SK-N-SH (cell line): Measurements from ENCODE around the gene ZNF555. TPM values are rescaled to one million over a fixed set of nuclear protein-coding genes. Genes with fewer than 3 reads are reported as not detected.

Experiments
- CTCF ChIA-PET: fragments of 300-600, 350-600 bp; formaldehyde crosslinking; extraction: SDS; loops from one replicate; lab custom pipeline; 2021; lab: Yijun Ruan, JAX
- POLR2A ChIA-PET: fragments of 350-600 bp; sonication (Branson Sonifier 250); formaldehyde crosslinking; extraction: SDS; loops from one replicate; lab custom pipeline; 2020; ENCODE audit warnings: antibody characterized with exemption, inconsistent platforms; lab: Yijun Ruan, JAX
- DNase-seq: peaks from one replicate; pipeline ENCODE4 v3.0.0; 2012
- H2AFZ ChIP-seq: fragments of 200-600 bp; sonication (generic); 2 replicates; pipeline ENCODE4 v1.8.1; 2016; ENCODE audit warnings: antibody characterized with exemption, mild to moderate bottlenecking, low read depth
- H3F3A ChIP-seq: fragments of 200-600 bp; sonication (generic); replicated peaks from 2 replicates; pipeline ENCODE3; 2016; ENCODE audit warnings: antibody characterized with exemption, mild to moderate bottlenecking; ENCODE audit not compliant: insufficient read depth
- H3K27ac ChIP-seq, 2 experiments: fragments of 200-500 bp in 1 of 2; fragments of 200-600 bp in 1 of 2; sonication (Bioruptor generic) in 1 of 2; sonication (generic), shearing (Covaris generic) in 1 of 2; 2 replicates each; pipeline versions ENCODE4 v1.5.1 to v1.6.1; 2014 to 2016; ENCODE audit warnings: low read depth in 2 of 2, inconsistent platforms in 1 of 2, low read length in 1 of 2, mild to moderate bottlenecking in 1 of 2, mixed read lengths in 1 of 2
- H3K27me3 ChIP-seq: fragments of 200-600 bp; sonication (generic), shearing (Covaris generic); 2 replicates; pipeline ENCODE4 v1.6.1; 2016; ENCODE audit warnings: mixed run types; ENCODE audit not compliant: insufficient read depth
- H3K36me3 ChIP-seq, 2 experiments: fragments of 200-500 bp in 1 of 2; fragments of 200-600 bp in 1 of 2; sonication (Bioruptor generic) in 1 of 2; sonication (generic) in 1 of 2; replicated peaks in 1 of 2; 2 replicates each; pipeline versions ENCODE3 to v1.5.1; 2014 to 2016; ENCODE audit warnings: low read length in 1 of 2, mild to moderate bottlenecking in 1 of 2; ENCODE audit not compliant: insufficient read depth in 2 of 2, control insufficient read depth in 1 of 2
- H3K4me1 ChIP-seq, 2 experiments: fragments of 200-500 bp in 1 of 2; fragments of 200-600 bp in 1 of 2; sonication (Bioruptor generic) in 1 of 2; sonication (generic), shearing (Covaris generic) in 1 of 2; 2 replicates each; pipeline versions ENCODE4 v1.5.1 to v1.6.1; 2014 to 2016; ENCODE audit warnings: low read depth in 1 of 2, low read length in 1 of 2, mixed run types in 1 of 2; ENCODE audit not compliant: insufficient read depth in 2 of 2, control insufficient read depth in 1 of 2
- H3K4me2 ChIP-seq: fragments of 200-600 bp; sonication (generic), shearing (Covaris generic); 2 replicates; pipeline ENCODE4 v1.6.1; 2017; ENCODE audit warnings: mixed run types
- H3K4me3 ChIP-seq, 2 experiments: fragments of 200-500 bp in 1 of 2; fragments of 200-600 bp in 1 of 2; sonication (Bioruptor generic) in 1 of 2; sonication (generic), shearing (Covaris generic) in 1 of 2; 2 replicates each; pipeline versions ENCODE4 v1.5.1 to v1.8.1; 2014 to 2016; ENCODE audit warnings: low read depth in 2 of 2, inconsistent platforms in 1 of 2, low read length in 1 of 2, mild to moderate bottlenecking in 1 of 2, mixed read lengths in 1 of 2, moderate library complexity in 1 of 2
- H3K79me2 ChIP-seq: fragments of 200-600 bp; sonication (generic); 2 replicates; pipeline ENCODE4 v1.8.1; 2017; ENCODE audit warnings: mild to moderate bottlenecking; ENCODE audit not compliant: insufficient read depth
- H3K9ac ChIP-seq: fragments of 200-600 bp; sonication (generic); 2 replicates; pipeline ENCODE4 v1.6.1; 2017; ENCODE audit warnings: mixed run types
- H3K9me2 ChIP-seq: fragments of 200-600 bp; sonication (generic); 2 replicates; pipeline ENCODE4 v1.6.1; 2017; ENCODE audit warnings: mixed run types
- H3K9me3 ChIP-seq: fragments of 200-600 bp; sonication (generic); 2 replicates; pipeline ENCODE4 v1.6.1; 2017; ENCODE audit warnings: mixed run types, mild to moderate bottlenecking, moderate library complexity
- H4K20me1 ChIP-seq: fragments of 200-600 bp; sonication (generic); 2 replicates; pipeline ENCODE4 v1.6.1; 2017; ENCODE audit warnings: mild to moderate bottlenecking, mixed run types; ENCODE audit not compliant: insufficient read depth
- FOXM1 ChIP-seq: IDR thresholded peaks from 2 replicates; pipeline ENCODE4 v1.4.0; 2012; ENCODE audit warnings: low read depth, mild to moderate bottlenecking
- GABPA ChIP-seq: IDR thresholded peaks from 2 replicates; pipeline ENCODE4 v1.4.0; 2012; ENCODE audit warnings: low read depth, mild to moderate bottlenecking
- GATA2 ChIP-seq: sonication (generic); formaldehyde crosslinking; IDR thresholded peaks from 2 replicates; pipeline ENCODE4 v1.5.0; 2020; ENCODE audit warnings: mild to moderate bottlenecking, missing genetic modification reagents
- NFIC ChIP-seq: IDR thresholded peaks from 2 replicates; pipeline ENCODE4 v1.4.0; 2012; ENCODE audit warnings: borderline replicate concordance
- RCOR1 ChIP-seq: fragments of 150-350 bp; IDR thresholded peaks from 2 replicates; pipeline ENCODE4 v1.6.1; 2017; ENCODE audit warnings: antibody characterized with exemption, low read length
- SIN3A ChIP-seq: IDR thresholded peaks from 2 replicates; pipeline ENCODE4 v1.6.1; 2012; ENCODE audit warnings: low read depth, mild to moderate bottlenecking, low read length, moderate library complexity, borderline replicate concordance
- YY1 ChIP-seq: IDR thresholded peaks from 2 replicates; pipeline ENCODE4 v1.4.0; 2012; ENCODE audit warnings: low read depth, mild to moderate bottlenecking
- WGBS: methylation state at CpG from one replicate; pipeline ENCODE4 v1.1.6; 2017; ENCODE audit warnings: low lambda C conversion rate; 5-methylcytosine and 5-hydroxymethylcytosine counted together
- polyA plus RNA-seq, 3 experiments: library from polyadenylated mRNA; depleted of rRNA; stranded (reverse); fragments of >200 nt; gene quantifications; 2 replicates each; pipeline ENCODE4 v1.2.3, GENCODE V29; 2012
- TF ChIP-seq, protein P1 (sequence below): IDR thresholded peaks from 2 replicates; pipeline ENCODE4 v1.6.1; 2012; ENCODE audit warnings: mild to moderate bottlenecking, low read depth, low read length, moderate library complexity
- TF ChIP-seq, protein P2 (sequence below): IDR thresholded peaks from 2 replicates; pipeline ENCODE4 v1.4.0; 2012; ENCODE audit warnings: low read depth, borderline replicate concordance
- TF ChIP-seq, protein P3 (sequence below): fragments of 200-600 bp; sonication (generic); IDR thresholded peaks from 2 replicates; pipeline ENCODE4 v1.6.1; 2017; ENCODE audit warnings: antibody characterized with exemption, mild to moderate bottlenecking, moderate library complexity

The ZNF555 gene
- polyA plus RNA-seq, 1 of the 3 experiments (the other 2 are of a cell fraction), result 1.4 TPM

DNA sequence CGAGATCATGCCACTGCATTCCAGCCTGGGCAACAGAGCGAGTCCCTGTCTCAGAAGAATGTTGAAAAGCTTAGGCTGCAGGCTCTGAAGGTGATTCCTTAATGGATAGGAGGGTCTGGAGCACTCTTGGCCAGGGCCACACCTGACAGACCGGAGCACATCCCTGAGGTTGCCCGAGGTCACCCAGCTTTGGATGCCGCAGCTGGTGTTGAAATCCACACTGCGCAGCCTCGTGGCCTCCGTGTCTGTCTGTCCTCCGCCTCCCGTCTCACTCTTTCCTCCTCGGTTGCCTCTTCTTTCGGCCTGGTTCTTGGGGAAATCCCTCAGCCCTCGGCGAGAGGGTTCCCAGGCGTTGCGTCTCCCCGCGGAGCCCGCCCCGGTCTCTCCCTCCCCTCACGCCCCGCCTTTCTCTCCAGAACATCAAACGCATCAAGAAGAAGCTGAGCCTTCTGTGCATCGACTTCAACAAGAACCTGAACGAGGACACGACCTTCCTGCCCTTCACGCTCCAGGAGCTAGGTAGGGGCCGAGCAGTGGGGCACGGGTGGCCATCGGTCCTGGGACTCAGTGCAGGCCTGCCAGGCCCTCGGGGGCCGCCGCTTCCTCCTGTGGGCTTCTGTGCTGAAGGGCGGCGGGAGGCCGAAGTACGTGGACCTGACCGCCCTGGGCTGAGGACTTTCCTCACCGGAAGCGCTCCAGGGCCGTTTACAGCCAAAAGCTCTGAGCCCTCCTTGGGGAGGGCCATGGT lies 41.8 kb upstream of the ZNF555 start:
- Histone ChIP-seq H3K27me3 (no peaks in the 10 kb centered on the region), H3K9me3 (no peaks in the 10 kb centered on the region), H3K4me1 (no peaks in the 10 kb centered on the region)
- CTCF ChIA-PET, result interaction anchor here (2.0 kb wide), 1 partner anchor 20 kb away, joined by 8 read pairs; no protein-coding TSS in a partner anchor
- no peak for DNase-seq
- TF ChIP-seq, protein P1, sequence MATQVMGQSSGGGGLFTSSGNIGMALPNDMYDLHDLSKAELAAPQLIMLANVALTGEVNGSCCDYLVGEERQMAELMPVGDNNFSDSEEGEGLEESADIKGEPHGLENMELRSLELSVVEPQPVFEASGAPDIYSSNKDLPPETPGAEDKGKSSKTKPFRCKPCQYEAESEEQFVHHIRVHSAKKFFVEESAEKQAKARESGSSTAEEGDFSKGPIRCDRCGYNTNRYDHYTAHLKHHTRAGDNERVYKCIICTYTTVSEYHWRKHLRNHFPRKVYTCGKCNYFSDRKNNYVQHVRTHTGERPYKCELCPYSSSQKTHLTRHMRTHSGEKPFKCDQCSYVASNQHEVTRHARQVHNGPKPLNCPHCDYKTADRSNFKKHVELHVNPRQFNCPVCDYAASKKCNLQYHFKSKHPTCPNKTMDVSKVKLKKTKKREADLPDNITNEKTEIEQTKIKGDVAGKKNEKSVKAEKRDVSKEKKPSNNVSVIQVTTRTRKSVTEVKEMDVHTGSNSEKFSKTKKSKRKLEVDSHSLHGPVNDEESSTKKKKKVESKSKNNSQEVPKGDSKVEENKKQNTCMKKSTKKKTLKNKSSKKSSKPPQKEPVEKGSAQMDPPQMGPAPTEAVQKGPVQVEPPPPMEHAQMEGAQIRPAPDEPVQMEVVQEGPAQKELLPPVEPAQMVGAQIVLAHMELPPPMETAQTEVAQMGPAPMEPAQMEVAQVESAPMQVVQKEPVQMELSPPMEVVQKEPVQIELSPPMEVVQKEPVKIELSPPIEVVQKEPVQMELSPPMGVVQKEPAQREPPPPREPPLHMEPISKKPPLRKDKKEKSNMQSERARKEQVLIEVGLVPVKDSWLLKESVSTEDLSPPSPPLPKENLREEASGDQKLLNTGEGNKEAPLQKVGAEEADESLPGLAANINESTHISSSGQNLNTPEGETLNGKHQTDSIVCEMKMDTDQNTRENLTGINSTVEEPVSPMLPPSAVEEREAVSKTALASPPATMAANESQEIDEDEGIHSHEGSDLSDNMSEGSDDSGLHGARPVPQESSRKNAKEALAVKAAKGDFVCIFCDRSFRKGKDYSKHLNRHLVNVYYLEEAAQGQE, result no peak
- TF ChIP-seq YY1 (no peak), NFIC (no peak), FOXM1 (no peak), GABPA (no peak), GATA2 (CRISPR knock-in tag) (no peak), RCOR1 (no peak), SIN3A (no peak)
- TF ChIP-seq, protein P2, sequence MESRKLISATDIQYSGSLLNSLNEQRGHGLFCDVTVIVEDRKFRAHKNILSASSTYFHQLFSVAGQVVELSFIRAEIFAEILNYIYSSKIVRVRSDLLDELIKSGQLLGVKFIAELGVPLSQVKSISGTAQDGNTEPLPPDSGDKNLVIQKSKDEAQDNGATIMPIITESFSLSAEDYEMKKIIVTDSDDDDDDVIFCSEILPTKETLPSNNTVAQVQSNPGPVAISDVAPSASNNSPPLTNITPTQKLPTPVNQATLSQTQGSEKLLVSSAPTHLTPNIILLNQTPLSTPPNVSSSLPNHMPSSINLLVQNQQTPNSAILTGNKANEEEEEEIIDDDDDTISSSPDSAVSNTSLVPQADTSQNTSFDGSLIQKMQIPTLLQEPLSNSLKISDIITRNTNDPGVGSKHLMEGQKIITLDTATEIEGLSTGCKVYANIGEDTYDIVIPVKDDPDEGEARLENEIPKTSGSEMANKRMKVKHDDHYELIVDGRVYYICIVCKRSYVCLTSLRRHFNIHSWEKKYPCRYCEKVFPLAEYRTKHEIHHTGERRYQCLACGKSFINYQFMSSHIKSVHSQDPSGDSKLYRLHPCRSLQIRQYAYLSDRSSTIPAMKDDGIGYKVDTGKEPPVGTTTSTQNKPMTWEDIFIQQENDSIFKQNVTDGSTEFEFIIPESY, result no peak
- TF ChIP-seq, protein P3, sequence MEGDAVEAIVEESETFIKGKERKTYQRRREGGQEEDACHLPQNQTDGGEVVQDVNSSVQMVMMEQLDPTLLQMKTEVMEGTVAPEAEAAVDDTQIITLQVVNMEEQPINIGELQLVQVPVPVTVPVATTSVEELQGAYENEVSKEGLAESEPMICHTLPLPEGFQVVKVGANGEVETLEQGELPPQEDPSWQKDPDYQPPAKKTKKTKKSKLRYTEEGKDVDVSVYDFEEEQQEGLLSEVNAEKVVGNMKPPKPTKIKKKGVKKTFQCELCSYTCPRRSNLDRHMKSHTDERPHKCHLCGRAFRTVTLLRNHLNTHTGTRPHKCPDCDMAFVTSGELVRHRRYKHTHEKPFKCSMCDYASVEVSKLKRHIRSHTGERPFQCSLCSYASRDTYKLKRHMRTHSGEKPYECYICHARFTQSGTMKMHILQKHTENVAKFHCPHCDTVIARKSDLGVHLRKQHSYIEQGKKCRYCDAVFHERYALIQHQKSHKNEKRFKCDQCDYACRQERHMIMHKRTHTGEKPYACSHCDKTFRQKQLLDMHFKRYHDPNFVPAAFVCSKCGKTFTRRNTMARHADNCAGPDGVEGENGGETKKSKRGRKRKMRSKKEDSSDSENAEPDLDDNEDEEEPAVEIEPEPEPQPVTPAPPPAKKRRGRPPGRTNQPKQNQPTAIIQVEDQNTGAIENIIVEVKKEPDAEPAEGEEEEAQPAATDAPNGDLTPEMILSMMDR, result no peak
- TF ChIP-seq, all 33 proteins: peak for 0
- Histone ChIP-seq H3K36me3 (peaks cover 4 to 59% of the 10 kb centered on the region in 2 experiments), H3K9ac (no peak overlapping the region), H3K4me3 (no peak overlapping the region), H4K20me1 (no peaks in the 10 kb centered on the region; the same call in 1 of the 2 replicates), H3K9me2 (no peaks in the 10 kb centered on the region), H3K79me2 (no peaks in the 10 kb centered on the region), H3K4me2 (no peak overlapping the region), H3K27ac (no peak overlapping the region), H3F3A (no peaks in the 10 kb centered on the region), H2AFZ (no peak overlapping the region)
- POLR2A ChIA-PET, result interaction anchor here (1.2 kb wide), 1 partner anchor 16 kb away, joined by 3 read pairs; the partner anchor contains the start of gene SGTA
- WGBS, result 96% methylated on average over 35 of the region's 41 CpGs
